Effector CD8-positive, alpha-beta T cell (primary cell): Measurements from ENCODE around the gene EPB41L4B.

Experiments used
- DNase-seq: peaks from one replicate; lab custom pipeline; 2025; lab: John Stamatoyannopoulos, UW

Gene EPB41L4B

GRCh38 chr9:109199676-109200075 is 121.2 kb downstream of the EPB41L4B start:
- no peak for DNase-seq

- no peak for DNase-seq
Observed at GRCh38 chr9:109198736-109199382, 122.0 kb downstream of the EPB41L4B start.

- DNase-seq: no peak
Observed at GRCh38 chr9:109193974-109194556, 126.8 kb downstream of the EPB41L4B start.

GRCh38 chr9:109192732-109193361 is 128.0 kb downstream of the EPB41L4B start:
- DNase-seq: no peak

GRCh38 chr9:109191746-109192145 is 129.1 kb downstream of the EPB41L4B start:
- DNase-seq: no peak

- DNase-seq: no peak
Observed at GRCh38 chr9:109190151-109190550, 130.7 kb downstream of the EPB41L4B start.

- no peak for DNase-seq
Observed at GRCh38 chr9:109186857-109187520, 133.9 kb downstream of the EPB41L4B start.

GRCh38 chr9:109182940-109183798 is 137.7 kb downstream of the EPB41L4B start:
- DNase-seq: no peak

GRCh38 chr9:109182550-109182939 is 138.3 kb downstream of the EPB41L4B start:
- DNase-seq: no peak

GRCh38 chr9:109181284-109181683 is 139.6 kb downstream of the EPB41L4B start:
- DNase-seq: no peak

GRCh38 chr9:109179801-109180523 is 140.9 kb downstream of the EPB41L4B start:
- no peak for DNase-seq

GRCh38 chr9:109176963-109177362 is 143.9 kb downstream of the EPB41L4B start:
- DNase-seq: no peak

GRCh38 chr9:109176386-109176785 is 144.5 kb downstream of the EPB41L4B start:
- no peak for DNase-seq

GRCh38 chr9:109172935-109173334 is 147.9 kb downstream of the EPB41L4B start:
- no peak for DNase-seq

- no peak for DNase-seq
Observed at GRCh38 chr9:109171926-109172325, 148.9 kb downstream of the EPB41L4B start.

GRCh38 chr9:109168170-109168569 is 152.7 kb downstream of the EPB41L4B start:
- no peak for DNase-seq

- no peak for DNase-seq
Observed at GRCh38 chr9:109167716-109168115, 153.1 kb downstream of the EPB41L4B start.

- DNase-seq: no peak
Observed at GRCh38 chr9:109166771-109167601, 153.9 kb downstream of the EPB41L4B start, which contains the start of gene FRRS1L. FRRS1L (minus strand) TSS chr9:109167249; CDS start chr9:109167138, 111 bp downstream.

- DNase-seq: no peak
Observed at GRCh38 chr9:109166171-109166770, 154.6 kb downstream of the EPB41L4B start.

GRCh38 chr9:109164042-109164441 is 156.8 kb downstream of the EPB41L4B start:
- no peak for DNase-seq
